Right lobe of liver (tissue), 6 donors: ENCODE data around the gene UNC93A. TPM values are rescaled to one million over a fixed set of nuclear protein-coding genes. Genes with fewer than 3 reads are reported as not detected.
"Not testable (repeated sequence)": the region's sequence is repeated elsewhere in the genome, so short reads cannot be mapped to it uniquely, and the experiment has no call there.

Experiments
- ATAC-seq, 4 donors: fragments of 200-7000 bp; cut with Tn5 transposase; one replicate each; pipeline ENCODE4 v1.9.1; 2020; ENCODE audit warnings: mild to moderate bottlenecking in 4 of 4, moderate library complexity in 4 of 4
- DNase-seq, 3 donors: peaks; one replicate each; pipeline ENCODE4 v3.0.0-alpha.2; 2020
- H3K27ac ChIP-seq, 3 donors: fragments of 200-600 bp; one replicate each; pipeline ENCODE4 v1.8.0; 2022
- H3K27me3 ChIP-seq, 2 donors: fragments of 200-600 bp; one replicate each; pipeline ENCODE4 v1.8.0; 2022
- H3K36me3 ChIP-seq, 4 donors: fragments of 200-600 bp; sonication (generic) in 1 of 4; one replicate each; pipeline versions ENCODE4 v1.5.1 to v1.8.0; 2017 to 2022; ENCODE audit warnings: control low read depth in 1 of 4
- H3K4me1 ChIP-seq, 4 donors: fragments of 200-600 bp; sonication (generic) in 1 of 4; one replicate each; pipeline versions ENCODE4 v1.5.1 to v1.8.0; 2017 to 2022; ENCODE audit warnings: control low read depth in 1 of 4
- H3K4me3 ChIP-seq, 3 donors: fragments of 200-600 bp; one replicate each; pipeline ENCODE4 v1.8.0; 2022
- H3K9me3 ChIP-seq, 4 donors: fragments of 200-600 bp; sonication (generic) in 1 of 4; one replicate each; pipeline versions ENCODE4 v1.5.1 to v1.8.0; 2017 to 2022; ENCODE audit warnings: control low read depth in 1 of 4
- POLR2A ChIP-seq: fragments of 450-650 bp; IDR thresholded peaks from one replicate; pipeline ENCODE4 v1.6.1; 2017; ENCODE audit warnings: antibody characterized with exemption, mild to moderate bottlenecking
- WGBS: methylation state at CpG from one replicate; pipeline ENCODE4 v1.1.6; 2018; ENCODE audit warnings: low coverage, low lambda C conversion rate; ENCODE audit not compliant: insufficient coverage; ENCODE audit errors: missing lambda C conversion rate; 5-methylcytosine and 5-hydroxymethylcytosine counted together
- intact Hi-C, 2 donors: fragments of 100-400 bp; cut with DNase I; formaldehyde crosslinking; loops; one replicate each; pipeline versions ENCODE4 v1.11.2 to v1.14.1; 2022
- total RNA-seq, 6 experiments: library from RNA; depleted of rRNA in 2 of 6; stranded (reverse); fragments of >200 nt in 2 of 6; fragmentation: NEBNext Ultra II Directional in 3 of 6; extraction: Animal tissue kit (Norgen Biotek cat#: 25700) in 3 of 6; gene quantifications; one replicate each; pipeline versions ENCODE4 v1.1.0 to v1.2.4, GENCODE V29; 2016 to 2023
- TF ChIP-seq, protein P1 (sequence below), 4 donors: fragments of 200-600 bp in 3 of 4; fragments of 450-650 bp in 1 of 4; IDR thresholded peaks; one replicate each; pipeline versions ENCODE4 v1.5.1 to v1.8.0; 2016 to 2022; ENCODE audit warnings: antibody characterized with exemption in 4 of 4, mild to moderate bottlenecking in 2 of 4
- donor health status: DM: no; HTN: yes; CAD: no.
- donor health status: DM: no; HTN: no; CAD: no.
- donor health status: DM: no; HTN: no; CAD: no.
- donor health status: DM: no; HTN: yes; CAD: no.
- donor health status: DM: no; HTN: yes; CAD: no.

UNC93A gene
- total RNA-seq, 6 experiments from 2014 or later, result 1.4 to 15.8 (median 4.9) TPM

- H3K36me3 ChIP-seq, H3K27me3 ChIP-seq, H3K9me3 ChIP-seq, intact Hi-C loops, H3K4me3 ChIP-seq: not testable (repeated sequence)
- 14% methylated on average over 10 of the region's 17 CpGs for WGBS
- peaks cover 0 to 23% (median 11%) of the 10 kb centered on the region in 4 donors for H3K4me1 ChIP-seq
- ATAC-seq, result peak; percentile 56 to 76 (median 63)
- TF ChIP-seq POLR2A, result peak; percentile 32
- H3K27ac ChIP-seq, result peak overlapping the region; percentile 62 to 95 (median 94)
- DNase-seq, result peak; percentile 81 to 93 (median 92)
Observed at GRCh38 chr6:167309355-167310192, 18.5 kb downstream of the UNC93A start.

DNA sequence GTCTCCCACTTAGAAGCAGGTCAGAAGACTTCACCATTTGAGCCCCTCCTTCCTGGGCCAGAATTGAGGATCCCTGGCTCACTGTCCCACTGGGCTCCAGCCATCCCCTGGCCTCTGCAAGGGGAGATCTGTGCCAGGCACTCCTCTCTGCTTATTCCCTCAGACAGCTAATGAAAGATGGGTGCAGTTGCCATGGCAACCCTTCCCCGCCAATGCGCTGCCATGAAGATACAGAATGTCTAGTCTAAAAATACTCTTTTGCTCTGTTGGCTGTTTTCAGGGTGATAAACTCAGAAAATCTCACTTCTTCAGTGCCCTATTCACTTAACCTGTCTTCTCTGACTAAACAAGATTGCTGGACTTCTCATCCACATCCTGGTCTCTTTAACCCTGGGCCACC, 20.2 kb downstream of the UNC93A start:
- intact Hi-C loops, result no loop called here
- H3K9me3 ChIP-seq, result no peaks in the 10 kb centered on the region
- H3K36me3 ChIP-seq, result no peaks in the 10 kb centered on the region
- DNase-seq, result no peak
- peaks cover 0 to 23% (median 11%) of the 10 kb centered on the region in 4 donors for H3K4me1 ChIP-seq
- WGBS, result 68% methylated on average over 2 of the region's 2 CpGs
- peak overlapping the region in 2 of 3 donors; percentile 94 to 95 for H3K27ac ChIP-seq
- TF ChIP-seq, protein P1, sequence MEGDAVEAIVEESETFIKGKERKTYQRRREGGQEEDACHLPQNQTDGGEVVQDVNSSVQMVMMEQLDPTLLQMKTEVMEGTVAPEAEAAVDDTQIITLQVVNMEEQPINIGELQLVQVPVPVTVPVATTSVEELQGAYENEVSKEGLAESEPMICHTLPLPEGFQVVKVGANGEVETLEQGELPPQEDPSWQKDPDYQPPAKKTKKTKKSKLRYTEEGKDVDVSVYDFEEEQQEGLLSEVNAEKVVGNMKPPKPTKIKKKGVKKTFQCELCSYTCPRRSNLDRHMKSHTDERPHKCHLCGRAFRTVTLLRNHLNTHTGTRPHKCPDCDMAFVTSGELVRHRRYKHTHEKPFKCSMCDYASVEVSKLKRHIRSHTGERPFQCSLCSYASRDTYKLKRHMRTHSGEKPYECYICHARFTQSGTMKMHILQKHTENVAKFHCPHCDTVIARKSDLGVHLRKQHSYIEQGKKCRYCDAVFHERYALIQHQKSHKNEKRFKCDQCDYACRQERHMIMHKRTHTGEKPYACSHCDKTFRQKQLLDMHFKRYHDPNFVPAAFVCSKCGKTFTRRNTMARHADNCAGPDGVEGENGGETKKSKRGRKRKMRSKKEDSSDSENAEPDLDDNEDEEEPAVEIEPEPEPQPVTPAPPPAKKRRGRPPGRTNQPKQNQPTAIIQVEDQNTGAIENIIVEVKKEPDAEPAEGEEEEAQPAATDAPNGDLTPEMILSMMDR (IDR thresholded peaks at IDR 0.05), result no peak
- no peak for TF ChIP-seq POLR2A
- H3K4me3 ChIP-seq, result no peak overlapping the region
- no peaks in the 10 kb centered on the region for H3K27me3 ChIP-seq
- ATAC-seq, result no peak

- H3K4me3 ChIP-seq, H3K27me3 ChIP-seq, H3K9me3 ChIP-seq, ATAC-seq, H3K36me3 ChIP-seq, H3K27ac ChIP-seq, intact Hi-C loops, DNase-seq: not testable (repeated sequence)
- 75% methylated on average over 6 of the region's 6 CpGs for WGBS
- H3K4me1 ChIP-seq, result peaks cover 0 to 23% (median 11%) of the 10 kb centered on the region in 4 donors
Observed at GRCh38 chr6:167311691-167312090, 20.6 kb downstream of the UNC93A start.

- 42% methylated on average over 3 of the region's 11 CpGs for WGBS
- Histone ChIP-seq H3K27me3 (no peaks in the 10 kb centered on the region), H3K9me3 (no peaks in the 10 kb centered on the region)
Observed at GRCh38 chr6:167314180-167314821, 23.2 kb downstream of the UNC93A start.

GRCh38 chr6:167317172-167317571, 26.1 kb downstream of the UNC93A start:
- no peaks in the 10 kb centered on the region for H3K27me3 ChIP-seq
- H3K4me3 ChIP-seq, result no peak overlapping the region
- no peak for DNase-seq
- no peaks in the 10 kb centered on the region for H3K4me1 ChIP-seq
- no peaks in the 10 kb centered on the region for H3K36me3 ChIP-seq
- no peak for ATAC-seq
- intact Hi-C loops, result no loop called here
- no peaks in the 10 kb centered on the region for H3K9me3 ChIP-seq
- WGBS, result 75% methylated on average over 9 of the region's 9 CpGs
- TF ChIP-seq, protein P1 (IDR thresholded peaks at IDR 0.05), result no peak
- no peak for TF ChIP-seq POLR2A
- H3K27ac ChIP-seq, result no peak overlapping the region

More at GRCh38 chr6:167314180-167314821, 23.2 kb downstream of the UNC93A start:
- ATAC-seq (no peak), DNase-seq (no peak)
- intact Hi-C loops, result no loop called here
- TF ChIP-seq, protein P1 (IDR thresholded peaks at IDR 0.05), result no peak
- no peak for TF ChIP-seq POLR2A
- no peak overlapping the region for H3K4me3 ChIP-seq
- H3K27ac ChIP-seq, result no peak overlapping the region
- peaks cover 0 to 8% (median 4%) of the 10 kb centered on the region in 4 donors for H3K4me1 ChIP-seq
- no peaks in the 10 kb centered on the region for H3K36me3 ChIP-seq

DNA sequence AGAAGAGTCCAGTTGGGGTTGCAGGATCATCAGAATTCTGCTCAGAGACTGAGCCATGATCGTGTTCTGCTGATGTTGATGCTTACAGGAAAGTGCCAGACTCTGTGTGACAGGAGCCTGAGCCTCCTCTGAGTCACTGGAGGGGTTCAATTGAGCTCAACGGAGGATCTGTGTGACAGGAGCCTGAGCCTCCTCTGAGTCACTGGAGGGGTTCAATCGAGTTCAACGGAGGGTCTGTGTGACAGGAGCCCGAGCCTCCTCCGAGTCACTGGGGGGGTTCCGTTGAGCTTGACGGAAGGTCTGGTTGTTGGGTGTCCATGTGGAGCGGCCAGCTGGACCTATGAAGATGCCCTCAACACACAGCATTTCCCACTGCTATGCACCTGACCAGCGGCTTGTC, 27.2 kb downstream of the UNC93A start:
- ATAC-seq, H3K27ac ChIP-seq, H3K4me3 ChIP-seq, H3K27me3 ChIP-seq, intact Hi-C loops, DNase-seq, H3K9me3 ChIP-seq, H3K4me1 ChIP-seq, H3K36me3 ChIP-seq: not testable (repeated sequence)
- WGBS, result 80% methylated on average over 1 of the region's 10 CpGs

GRCh38 chr6:167318856-167319255, 27.7 kb downstream of the UNC93A start:
- H3K27ac ChIP-seq, H3K4me3 ChIP-seq, H3K27me3 ChIP-seq, DNase-seq, intact Hi-C loops, H3K9me3 ChIP-seq, H3K4me1 ChIP-seq, ATAC-seq, H3K36me3 ChIP-seq: not testable (repeated sequence)
- 86% methylated on average over 7 of the region's 10 CpGs for WGBS
